ENCODE results near the gene CDKN2B-AS1.

Gene CDKN2B-AS1

DNA sequence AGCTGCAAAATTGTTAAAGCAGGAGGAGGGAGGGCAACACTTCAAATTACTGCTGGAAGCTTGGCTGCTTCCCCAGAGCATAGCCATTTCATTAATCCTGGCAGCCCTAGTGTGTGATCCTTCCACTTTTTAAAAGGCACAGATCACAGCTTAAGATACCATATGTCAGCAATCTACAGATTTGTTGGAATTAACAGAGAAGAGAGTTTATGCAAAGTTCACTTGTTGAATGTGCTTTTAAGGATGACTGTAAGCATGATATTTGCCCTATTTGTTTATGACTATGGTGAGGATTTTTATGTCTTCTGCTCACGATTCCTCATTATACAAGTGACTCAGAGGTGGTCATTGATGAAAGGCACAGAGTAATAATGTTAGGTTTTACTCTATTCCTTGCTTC lies 170.6 kb downstream of the CDKN2B-AS1 start:
- no peak for DNase-seq

DNA sequence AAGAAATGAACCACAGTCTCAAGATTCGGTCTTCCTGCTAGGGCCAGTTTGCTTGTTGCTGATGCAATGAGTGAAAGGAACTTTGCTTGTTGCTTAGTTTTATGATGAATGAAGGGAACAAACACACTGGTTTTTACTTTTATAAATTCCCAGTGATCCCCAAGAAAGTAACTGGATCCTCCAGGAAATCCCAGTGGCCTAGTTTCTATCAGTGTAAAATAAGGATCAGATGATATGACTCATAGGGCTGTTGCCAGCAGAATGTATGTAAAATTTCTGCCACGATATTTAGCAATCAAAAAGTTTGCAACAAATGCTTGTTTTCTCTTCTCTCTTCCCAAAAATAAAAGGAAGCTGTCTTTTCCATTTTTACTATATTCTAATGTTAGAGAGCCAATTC lies 174.7 kb downstream of the CDKN2B-AS1 start:
- no peak for DNase-seq

DNA sequence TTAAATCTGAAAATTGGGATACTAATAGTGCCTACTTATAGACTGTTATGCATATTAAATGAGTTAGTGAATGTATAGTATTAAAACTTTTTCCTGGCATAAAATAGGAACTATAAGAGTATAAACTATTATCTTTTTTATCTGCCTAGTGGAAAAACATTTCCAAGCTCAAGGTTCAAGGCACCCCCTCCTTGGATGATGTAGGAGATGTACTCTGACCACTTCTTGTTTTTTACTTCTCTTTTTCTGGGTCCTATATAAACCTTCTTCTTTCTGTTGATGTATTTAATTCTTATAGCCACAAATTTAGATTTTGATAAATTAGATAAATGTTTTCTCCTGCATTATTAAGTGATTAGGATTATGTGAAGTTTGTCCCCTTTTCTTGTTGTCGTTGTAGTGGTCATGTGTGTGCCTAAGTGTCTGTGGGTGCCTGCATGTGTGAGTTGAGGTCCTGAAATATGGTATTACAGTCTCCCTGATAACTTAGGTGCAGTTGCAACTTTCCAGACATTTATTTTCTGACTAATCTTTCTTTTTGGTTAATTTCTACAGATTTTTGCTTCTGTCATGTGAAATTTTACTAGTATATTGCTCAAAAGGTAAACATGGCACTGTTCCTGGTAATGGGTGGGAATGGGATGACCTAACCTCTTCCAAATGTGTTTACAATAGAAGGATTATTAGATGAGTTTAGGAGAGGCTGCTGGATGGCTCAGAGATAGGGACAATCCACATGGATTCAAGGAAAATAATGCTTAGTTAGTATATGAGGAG lies 175.3 kb downstream of the CDKN2B-AS1 start:
- DNase-seq = no peak

All from activated CD4-positive, CD25-positive, alpha-beta regulatory T cell treated with anti-CD3 and anti-CD28 coated beads, Interleukin-2, amount 50 U/mL, for 72 hours (primary cell).